ENCODE measurements around the gene EHD2.

DNA sequence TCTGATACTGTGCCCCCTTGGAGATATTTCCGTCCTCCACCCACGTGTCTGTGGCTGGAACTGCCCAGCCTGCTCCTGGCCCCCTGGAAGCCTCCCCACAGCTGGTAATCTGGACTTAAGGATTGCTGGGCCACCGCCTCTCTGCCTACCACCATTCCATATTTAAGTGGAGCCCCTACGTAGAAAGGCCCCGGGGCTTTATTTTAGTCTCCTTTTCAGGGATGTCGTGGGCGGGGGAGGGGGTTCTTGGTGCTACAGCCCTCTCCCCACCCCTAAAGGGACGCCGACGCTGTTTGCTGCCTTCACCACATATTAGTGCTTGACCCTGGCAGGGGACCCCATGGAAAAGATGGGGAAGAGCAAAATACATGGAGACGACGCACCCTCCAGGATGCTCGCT is 29.4 kb downstream of the EHD2 start:
- TF ChIP-seq, protein P1, sequence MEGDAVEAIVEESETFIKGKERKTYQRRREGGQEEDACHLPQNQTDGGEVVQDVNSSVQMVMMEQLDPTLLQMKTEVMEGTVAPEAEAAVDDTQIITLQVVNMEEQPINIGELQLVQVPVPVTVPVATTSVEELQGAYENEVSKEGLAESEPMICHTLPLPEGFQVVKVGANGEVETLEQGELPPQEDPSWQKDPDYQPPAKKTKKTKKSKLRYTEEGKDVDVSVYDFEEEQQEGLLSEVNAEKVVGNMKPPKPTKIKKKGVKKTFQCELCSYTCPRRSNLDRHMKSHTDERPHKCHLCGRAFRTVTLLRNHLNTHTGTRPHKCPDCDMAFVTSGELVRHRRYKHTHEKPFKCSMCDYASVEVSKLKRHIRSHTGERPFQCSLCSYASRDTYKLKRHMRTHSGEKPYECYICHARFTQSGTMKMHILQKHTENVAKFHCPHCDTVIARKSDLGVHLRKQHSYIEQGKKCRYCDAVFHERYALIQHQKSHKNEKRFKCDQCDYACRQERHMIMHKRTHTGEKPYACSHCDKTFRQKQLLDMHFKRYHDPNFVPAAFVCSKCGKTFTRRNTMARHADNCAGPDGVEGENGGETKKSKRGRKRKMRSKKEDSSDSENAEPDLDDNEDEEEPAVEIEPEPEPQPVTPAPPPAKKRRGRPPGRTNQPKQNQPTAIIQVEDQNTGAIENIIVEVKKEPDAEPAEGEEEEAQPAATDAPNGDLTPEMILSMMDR (IDR thresholded peaks at IDR 0.05) = no peak
- TF ChIP-seq POLR2A (IDR thresholded peaks at IDR 0.05) = no peak
